ENCODE data around the gene EXOSC1.

GRCh38 chr10:97444212-97444611, 1.6 kb downstream of the EXOSC1 start:
- TF ChIP-seq POLR2A (IDR thresholded peaks at IDR 0.05) (no peak), CTCF (IDR thresholded peaks at IDR 0.05) (no peak)

Measured in prostate gland (tissue), 2 donors.